Measurements from ENCODE around the gene P2RY10. TPM values are rescaled to one million over a fixed set of nuclear protein-coding genes. Genes with fewer than 3 reads are reported as not detected.

P2RY10 gene
- total and polyA plus RNA-seq, 8 donors, result 0.12 to 0.41 (median 0.14) TPM; not detected in 2

GRCh38 chrX:78957049-78957767 lies 12.0 kb downstream of the P2RY10 start:
- Histone ChIP-seq H3K36me3 (no peaks in the 10 kb centered on the region), H3K9me3 (no peaks in the 10 kb centered on the region), H3K27me3 (peaks cover 0 to 6% (median 0%) of the 10 kb centered on the region in 4 donors), H3K4me3 (no peak overlapping the region), H3K27ac (no peak overlapping the region), H3K4me1 (no peaks in the 10 kb centered on the region)
- ATAC-seq (no peak), DNase-seq (no peak), FAIRE-seq (no peak)
- TF ChIP-seq CTCF (IDR thresholded peaks at IDR 0.05), result no peak
- 21 to 26% methylated on average over 2 of the region's 2 CpGs for WGBS, 2 donors
- intact Hi-C loops (cut with DNase I), result no loop called here

- ATAC-seq, result no peak
- H3K4me1 ChIP-seq, result no peaks in the 10 kb centered on the region
- no peaks in the 10 kb centered on the region for H3K9me3 ChIP-seq
- intact Hi-C loops (cut with DNase I), result no loop called here
- no peak overlapping the region for H3K27ac ChIP-seq
- no peak overlapping the region for H3K4me3 ChIP-seq
- peaks cover 0 to 6% (median 0%) of the 10 kb centered on the region in 4 donors for H3K27me3 ChIP-seq
- no peak for FAIRE-seq
- no peak for DNase-seq
- TF ChIP-seq CTCF (IDR thresholded peaks at IDR 0.05), result no peak
- H3K36me3 ChIP-seq, result no peaks in the 10 kb centered on the region
Measured at GRCh38 chrX:78957768-78958130, 12.6 kb downstream of the P2RY10 start.

- Histone ChIP-seq H3K27me3 (peaks cover 0 to 6% (median 0%) of the 10 kb centered on the region in 4 donors), H3K36me3 (no peaks in the 10 kb centered on the region), H3K4me3 (no peak overlapping the region), H3K9me3 (no peaks in the 10 kb centered on the region), H3K27ac (no peak overlapping the region), H3K4me1 (no peaks in the 10 kb centered on the region)
- TF ChIP-seq CTCF (IDR thresholded peaks at IDR 0.05), result no peak
- DNase-seq (no peak), ATAC-seq (no peak), FAIRE-seq (no peak)
- intact Hi-C loops (cut with DNase I), result no loop called here
- 42 to 54% methylated on average over 2 of the region's 2 CpGs for WGBS, 2 donors
Measured at GRCh38 chrX:78958419-78959116, 13.4 kb downstream of the P2RY10 start.

GRCh38 chrX:78960888-78961287 lies 15.7 kb downstream of the P2RY10 start:
- Histone ChIP-seq H3K27me3 (peaks cover 0 to 10% (median 0%) of the 10 kb centered on the region in 4 donors), H3K36me3 (no peaks in the 10 kb centered on the region), H3K4me1 (no peaks in the 10 kb centered on the region), H3K4me3 (no peak overlapping the region), H3K9me3 (no peaks in the 10 kb centered on the region), H3K27ac (no peak overlapping the region)
- intact Hi-C loops (cut with DNase I), result no loop called here
- WGBS, 2 donors, result 64 to 65% methylated on average over 8 of the region's 8 CpGs
- no peak for TF ChIP-seq CTCF (IDR thresholded peaks at IDR 0.05)
- no peak for ATAC-seq
- DNase-seq, result no peak
- no peak for FAIRE-seq

GRCh38 chrX:78964598-78964997 lies 19.4 kb downstream of the P2RY10 start:
- Histone ChIP-seq H3K27me3 (peaks cover 0 to 14% (median 0%) of the 10 kb centered on the region in 4 donors), H3K36me3 (no peaks in the 10 kb centered on the region), H3K4me3 (no peak overlapping the region), H3K9me3 (no peaks in the 10 kb centered on the region), H3K27ac (no peak overlapping the region), H3K4me1 (no peaks in the 10 kb centered on the region)
- TF ChIP-seq CTCF (IDR thresholded peaks at IDR 0.05), result no peak
- no peak for ATAC-seq
- no peak for FAIRE-seq
- 46 to 47% methylated on average over 3 of the region's 3 CpGs for WGBS, 2 donors
- intact Hi-C loops (cut with DNase I), result no loop called here
- DNase-seq, result no peak
